Activated T-cell treated with anti-CD3 and anti-CD28 coated beads, Interleukin-2, amount 50 U/mL, for 4 hours (primary cell): Measurements from ENCODE around the gene ZSCAN25. TPM values are rescaled to one million over a fixed set of nuclear protein-coding genes. Genes with fewer than 3 reads are reported as not detected.
"Not testable (repeated sequence)": the region's sequence is repeated elsewhere in the genome, so short reads cannot be mapped to it uniquely, and the experiment has no call there.

ENCODE experiments used
- ATAC-seq, 2 donors: fragments of 200-7000 bp; cut with Tn5 transposase; one replicate each; pipeline ENCODE4 v1.10.0; 2021
- DNase-seq: peaks from one replicate; pipeline ENCODE4 v3.0.0-alpha.2; 2020
- H3K27me3 Mint-ChIP-seq: one replicate; pipeline ENCODE4 v1.8.0; 2021; ENCODE audit warnings: low read depth, mixed read lengths
- H3K36me3 Mint-ChIP-seq: one replicate; pipeline ENCODE4 v1.8.0; 2022; ENCODE audit warnings: mixed read lengths; ENCODE audit not compliant: insufficient read depth
- H3K4me1 Mint-ChIP-seq: one replicate; pipeline ENCODE4 v1.8.0; 2021; ENCODE audit warnings: low read depth, mixed read lengths
- H3K4me3 Mint-ChIP-seq: one replicate; pipeline ENCODE4 v1.8.0; 2021; ENCODE audit warnings: mild to moderate bottlenecking, moderate library complexity, mixed read lengths
- H3K9me3 Mint-ChIP-seq: one replicate; pipeline ENCODE4 v1.8.0; 2021; ENCODE audit warnings: mixed read lengths
- total RNA-seq, 3 donors: library from RNA; stranded (reverse); gene quantifications; one replicate each; pipeline ENCODE4 v1.2.1, GENCODE V29; 2021

The ZSCAN25 gene
- total RNA-seq, 3 donors from 2014 or later = 32.9 to 34.4 (median 34.1) TPM

DNA sequence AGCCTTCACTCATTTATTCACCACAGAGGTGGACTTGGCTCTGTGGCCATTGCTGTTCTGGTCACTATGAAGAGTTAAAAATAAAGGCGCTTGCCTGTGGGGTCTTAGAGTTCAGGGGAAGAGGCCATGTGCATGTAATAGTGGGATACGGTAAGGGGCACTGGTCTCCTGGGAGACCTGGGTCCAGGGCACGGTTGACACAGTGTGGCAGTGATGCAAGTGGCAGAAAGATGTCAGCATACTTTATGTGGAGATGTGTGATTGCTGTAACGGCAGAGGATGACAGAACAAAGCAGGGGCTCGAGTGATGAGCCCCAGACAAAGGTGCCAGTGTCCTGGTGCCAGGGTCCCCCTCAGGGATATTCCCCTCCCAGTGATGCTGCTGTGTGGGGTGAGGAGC, 8.6 kb downstream of the ZSCAN25 start:
- Mint-ChIP-seq H3K36me3 (peaks cover 61% of the 10 kb centered on the region), H3K9me3 (no peaks in the 10 kb centered on the region), H3K4me1 (peaks cover 49% of the 10 kb centered on the region), H3K4me3 (peak overlapping the region; percentile 81), H3K27me3 (no peaks in the 10 kb centered on the region)
- DNase-seq (no peak), ATAC-seq (no peak)

DNA sequence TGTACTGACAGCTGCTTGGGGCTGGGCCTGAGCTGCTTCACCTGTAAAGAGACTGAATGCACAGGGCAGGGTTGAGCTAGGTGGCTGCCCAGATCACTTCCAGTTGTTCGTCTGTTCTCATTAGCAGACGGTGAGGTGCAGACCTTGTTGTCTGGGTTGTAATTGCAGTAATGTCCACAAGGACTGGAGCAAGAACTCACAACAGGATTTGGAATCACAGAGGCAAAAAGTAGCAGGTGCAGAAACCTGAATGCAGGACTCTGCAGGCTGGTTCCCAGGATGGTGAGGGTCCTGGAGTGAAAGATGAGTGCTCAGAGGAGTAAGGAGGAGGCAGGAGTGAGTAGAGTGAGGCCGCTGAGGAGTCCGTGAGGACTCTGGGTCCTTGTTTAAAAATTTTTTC, 9.2 kb downstream of the ZSCAN25 start:
- DNase-seq (no peak), ATAC-seq (no peak)
- Mint-ChIP-seq H3K27me3 (no peaks in the 10 kb centered on the region), H3K36me3 (peaks cover 65% of the 10 kb centered on the region), H3K4me1 (peaks cover 53% of the 10 kb centered on the region), H3K9me3 (no peaks in the 10 kb centered on the region), H3K4me3 (peak overlapping the region; percentile 1)

DNA sequence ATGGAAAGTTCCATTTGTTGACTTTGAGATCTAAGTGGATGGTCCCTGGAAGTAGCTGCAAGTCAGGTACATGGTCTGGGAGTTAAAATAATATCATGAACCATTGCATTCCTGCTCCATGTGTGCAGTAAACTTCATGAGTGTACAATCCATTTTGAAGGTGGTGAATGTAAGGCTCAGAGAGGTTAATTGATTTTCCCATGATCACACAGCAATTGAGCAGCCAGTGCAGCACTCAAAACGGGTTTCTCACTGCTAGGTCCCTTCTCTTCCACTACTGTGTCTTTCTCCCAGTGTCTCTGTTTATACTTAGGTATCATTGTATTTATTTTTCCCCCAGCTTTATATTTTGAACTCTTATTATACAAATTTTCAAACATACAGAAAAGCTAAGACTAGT, 9.9 kb downstream of the ZSCAN25 start:
- ATAC-seq = no peak
- Mint-ChIP-seq H3K9me3 (no peaks in the 10 kb centered on the region), H3K4me3 (no peak overlapping the region), H3K4me1 (peaks cover 56% of the 10 kb centered on the region), H3K36me3 (peaks cover 63% of the 10 kb centered on the region), H3K27me3 (no peaks in the 10 kb centered on the region)
- no peak for DNase-seq

DNA sequence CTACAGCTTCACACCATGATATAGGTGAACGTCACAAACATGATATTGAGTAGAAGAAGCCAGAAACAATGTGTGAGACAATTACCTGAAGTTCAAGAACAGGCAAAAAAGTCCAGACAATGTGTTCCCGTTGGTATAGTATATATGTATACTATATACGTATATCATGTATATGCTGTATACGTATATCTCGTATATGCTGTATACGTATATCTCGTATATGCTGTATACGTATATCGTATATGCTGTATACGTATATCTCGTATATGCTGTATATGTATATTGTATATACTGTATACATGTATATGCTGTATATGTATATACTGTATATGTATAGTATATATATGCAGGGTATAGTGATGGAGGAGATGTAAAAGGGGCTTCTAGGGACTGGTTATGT, 10.8 kb downstream of the ZSCAN25 start:
- peaks cover 56% of the 10 kb centered on the region for H3K4me1 Mint-ChIP-seq
- no peaks in the 10 kb centered on the region for H3K27me3 Mint-ChIP-seq
- H3K9me3 Mint-ChIP-seq = no peaks in the 10 kb centered on the region
- peaks cover 61% of the 10 kb centered on the region for H3K36me3 Mint-ChIP-seq
- DNase-seq = no peak
- H3K4me3 Mint-ChIP-seq = no peak overlapping the region
- ATAC-seq = no peak

DNA sequence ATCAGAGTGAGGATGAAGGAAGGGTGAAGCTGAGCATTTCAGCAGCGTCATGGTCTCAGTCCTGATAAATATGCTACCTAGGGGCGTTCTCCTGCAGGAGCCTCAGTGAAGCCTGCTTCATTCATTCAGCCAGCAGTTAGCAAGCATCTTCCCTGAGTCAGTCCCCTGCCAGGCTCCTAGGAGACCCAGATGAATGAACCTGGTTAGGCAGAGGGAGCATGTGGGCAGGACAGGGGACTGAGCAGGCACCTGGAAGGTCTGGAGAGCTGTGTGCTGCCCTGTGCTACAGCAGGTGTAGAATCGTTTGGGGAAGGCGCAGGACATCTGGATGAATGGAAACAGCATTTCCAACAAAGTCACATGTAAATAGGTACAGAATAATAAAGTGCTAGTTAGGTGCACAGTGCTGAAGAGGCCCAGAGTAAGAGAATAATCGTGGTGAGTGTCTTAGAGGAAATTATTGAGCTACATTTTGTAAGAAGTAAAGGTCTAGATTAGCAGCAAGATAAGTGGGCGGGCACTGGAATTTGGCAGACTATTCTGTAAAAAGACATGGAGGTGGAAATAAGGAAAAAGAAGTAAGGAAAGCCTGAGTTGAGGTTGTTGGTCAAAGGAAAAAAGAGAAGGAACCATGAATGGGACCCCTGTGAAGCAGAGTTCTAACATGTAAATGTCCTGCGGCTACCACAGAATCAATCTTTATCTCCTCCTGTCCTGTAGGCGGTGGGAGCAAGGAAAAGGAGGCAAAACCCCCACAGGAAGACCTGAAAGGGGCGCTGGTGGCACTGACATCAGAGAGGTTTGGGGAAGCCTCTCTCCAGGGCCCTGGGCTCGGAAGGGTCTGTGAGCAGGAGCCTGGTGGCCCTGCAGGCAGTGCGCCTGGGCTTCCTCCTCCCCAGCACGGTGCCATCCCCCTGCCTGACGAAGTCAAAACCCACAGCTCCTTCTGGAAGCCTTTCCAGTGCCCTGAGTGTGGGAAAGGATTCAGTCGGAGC, 12.0 kb downstream of the ZSCAN25 start:
- Mint-ChIP-seq H3K4me1 (peaks cover 44% of the 10 kb centered on the region), H3K36me3 (peaks cover 58% of the 10 kb centered on the region), H3K27me3 (no peaks in the 10 kb centered on the region), H3K4me3 (no peak overlapping the region), H3K9me3 (no peaks in the 10 kb centered on the region)
- ATAC-seq (no peak), DNase-seq (no peak)

DNA sequence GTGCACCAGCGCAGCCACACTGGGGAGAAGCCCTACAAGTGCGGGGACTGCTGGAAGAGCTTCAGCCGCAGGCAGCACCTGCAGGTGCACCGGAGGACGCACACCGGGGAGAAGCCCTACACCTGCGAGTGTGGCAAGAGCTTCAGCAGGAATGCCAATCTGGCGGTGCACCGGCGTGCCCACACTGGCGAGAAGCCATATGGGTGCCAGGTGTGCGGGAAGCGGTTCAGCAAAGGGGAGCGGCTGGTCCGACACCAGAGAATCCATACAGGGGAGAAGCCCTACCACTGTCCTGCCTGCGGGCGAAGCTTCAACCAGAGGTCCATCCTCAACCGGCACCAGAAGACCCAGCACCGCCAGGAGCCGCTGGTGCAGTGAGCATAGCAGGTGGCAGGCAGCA, 12.9 kb downstream of the ZSCAN25 start:
- peaks cover 35% of the 10 kb centered on the region for H3K4me1 Mint-ChIP-seq

DNA sequence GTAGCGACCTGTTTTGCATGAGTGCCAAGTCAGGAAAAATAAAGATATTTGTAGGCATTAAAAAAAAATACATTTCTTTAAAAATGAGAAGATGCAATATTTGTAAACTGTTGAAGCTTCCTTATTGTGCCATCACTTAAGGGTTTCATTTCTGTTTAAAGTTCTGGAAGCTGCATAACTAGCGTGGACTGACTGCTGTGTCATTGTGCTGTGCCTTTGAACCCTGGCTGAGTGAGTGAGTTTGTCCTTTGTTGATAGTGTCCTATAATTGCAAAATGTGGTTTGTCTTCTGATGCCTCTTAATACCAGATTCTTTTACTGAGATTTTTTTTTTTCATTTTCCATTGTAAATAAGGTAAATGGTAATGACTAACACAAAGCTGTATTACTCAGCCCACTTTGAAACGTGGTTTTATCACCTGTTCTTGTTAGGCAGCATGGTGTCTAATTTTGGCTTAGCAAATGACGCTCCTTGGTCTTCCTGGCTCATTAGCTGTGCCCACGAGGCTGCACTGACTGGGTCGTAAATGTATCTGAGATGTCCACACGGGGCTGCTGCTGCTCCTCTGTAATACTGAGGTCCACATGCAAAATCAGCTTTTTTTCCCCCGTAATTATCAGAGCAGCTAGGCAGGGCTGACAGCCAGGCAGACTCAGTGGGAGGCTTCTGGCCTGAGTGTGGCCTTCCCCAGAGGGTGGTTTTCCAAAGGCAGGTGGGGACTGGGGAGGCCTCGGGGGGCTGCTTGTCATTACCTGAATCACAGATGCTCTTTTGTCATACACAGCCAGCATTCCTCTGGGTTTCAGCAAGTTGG, 14.8 kb downstream of the ZSCAN25 start:
- ATAC-seq = peak; percentile 94 to 97
- no peaks in the 10 kb centered on the region for H3K9me3 Mint-ChIP-seq
- H3K36me3 Mint-ChIP-seq = peaks cover 37% of the 10 kb centered on the region
- no peaks in the 10 kb centered on the region for H3K27me3 Mint-ChIP-seq
- no peak for DNase-seq
- H3K4me1 Mint-ChIP-seq = peaks cover 24% of the 10 kb centered on the region
- no peak overlapping the region for H3K4me3 Mint-ChIP-seq

More for the DNA sequence above, 12.9 kb downstream of the ZSCAN25 start:
- no peaks in the 10 kb centered on the region for H3K9me3 Mint-ChIP-seq
- H3K27me3 Mint-ChIP-seq = no peaks in the 10 kb centered on the region
- peaks cover 50% of the 10 kb centered on the region for H3K36me3 Mint-ChIP-seq
- DNase-seq (no peak), ATAC-seq (no peak)
- no peak overlapping the region for H3K4me3 Mint-ChIP-seq

DNA sequence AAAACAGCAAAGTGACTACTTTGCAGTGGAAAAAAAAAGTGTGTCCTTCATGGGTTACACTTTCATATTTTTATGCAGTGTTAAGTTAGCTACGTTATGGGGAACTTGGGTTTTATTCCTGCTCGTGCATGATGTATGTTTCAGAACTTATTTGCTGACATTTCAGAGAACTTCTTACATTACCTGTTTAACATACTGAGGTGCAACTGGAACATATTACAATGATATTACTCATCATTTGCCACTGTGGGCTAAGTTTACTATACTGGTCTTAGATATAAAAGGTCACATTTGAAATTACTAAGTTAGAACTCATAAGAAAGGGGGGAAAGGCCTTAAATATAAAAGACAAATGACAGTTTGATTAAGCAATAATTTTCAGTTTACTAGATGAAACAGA, 20.7 kb downstream of the ZSCAN25 start:
- not testable (repeated sequence) for H3K4me3 Mint-ChIP-seq
- peaks cover 27% of the 10 kb centered on the region for H3K36me3 Mint-ChIP-seq

DNA sequence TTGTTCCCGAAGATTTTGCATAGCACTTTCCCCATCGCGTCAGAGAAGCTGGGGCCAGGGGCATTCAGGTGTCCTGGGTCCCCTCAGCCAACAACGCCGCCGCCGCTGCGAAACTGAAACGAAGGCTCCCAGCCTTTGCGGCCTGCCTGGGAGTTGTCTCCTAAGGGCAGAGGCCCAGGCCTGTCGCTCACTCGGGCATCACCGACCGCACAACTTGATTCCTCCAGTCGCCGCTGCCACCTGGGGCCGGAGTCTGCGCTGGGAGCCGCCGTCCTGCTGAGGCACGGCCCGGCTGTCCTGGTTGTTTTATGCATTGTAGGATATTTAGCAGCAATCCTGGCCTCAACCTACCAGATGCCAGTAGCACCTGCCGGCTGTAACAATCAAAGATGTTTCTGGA, 22.0 kb downstream of the ZSCAN25 start:
- H3K9me3 Mint-ChIP-seq = no peaks in the 10 kb centered on the region
- no peaks in the 10 kb centered on the region for H3K27me3 Mint-ChIP-seq
- peaks cover 26% of the 10 kb centered on the region for H3K36me3 Mint-ChIP-seq
- peaks cover 26% of the 10 kb centered on the region for H3K4me1 Mint-ChIP-seq
- no peak overlapping the region for H3K4me3 Mint-ChIP-seq
- DNase-seq (no peak), ATAC-seq (no peak)

More for the DNA sequence above, 20.7 kb downstream of the ZSCAN25 start:
- peak; percentile 88 to 94 for ATAC-seq
- peaks cover 26% of the 10 kb centered on the region for H3K4me1 Mint-ChIP-seq
- not testable (repeated sequence) for DNase-seq, H3K9me3 Mint-ChIP-seq, H3K27me3 Mint-ChIP-seq

DNA sequence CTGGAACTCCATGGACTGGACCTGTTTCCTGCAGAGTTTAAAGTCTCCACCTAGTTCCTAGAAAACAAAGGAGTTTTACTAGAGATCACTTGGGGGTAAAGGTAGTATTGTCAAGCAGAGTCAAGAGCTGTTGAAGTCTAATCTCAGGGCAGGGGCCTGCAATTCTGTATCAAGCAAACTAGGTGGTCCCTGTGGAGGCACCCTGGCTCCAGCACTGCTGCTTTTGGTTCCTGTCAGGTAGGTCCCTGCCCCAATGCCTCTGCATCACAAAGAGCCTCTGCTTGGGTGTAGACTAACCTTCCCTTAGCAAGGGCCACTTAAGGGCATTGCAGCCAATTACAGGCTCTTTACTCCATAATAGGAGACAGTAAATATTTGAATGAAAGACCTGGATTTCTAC, 22.5 kb downstream of the ZSCAN25 start:
- Mint-ChIP-seq H3K27me3 (no peaks in the 10 kb centered on the region), H3K4me3 (no peak overlapping the region), H3K36me3 (peaks cover 29% of the 10 kb centered on the region), H3K4me1 (peaks cover 26% of the 10 kb centered on the region), H3K9me3 (no peaks in the 10 kb centered on the region)
- ATAC-seq (no peak), DNase-seq (no peak)

DNA sequence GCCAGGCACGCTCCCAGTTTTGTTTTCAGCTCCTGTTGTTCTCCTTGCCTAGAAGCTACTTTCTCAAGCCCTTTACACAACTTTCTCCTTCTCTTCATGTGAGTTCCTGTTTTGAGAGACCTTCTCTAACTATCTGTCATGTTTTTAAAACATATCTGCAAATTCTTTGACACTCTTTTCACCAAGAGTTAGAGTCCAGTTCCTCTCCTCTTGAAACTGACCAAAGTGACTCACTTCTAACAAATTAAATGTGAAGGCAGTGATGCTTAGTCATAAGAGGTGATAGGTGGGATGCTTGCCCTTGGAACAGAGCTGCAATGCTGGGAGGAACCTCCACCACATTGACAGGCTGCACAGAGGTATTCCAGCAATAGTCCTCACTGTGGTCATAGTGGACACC, 25.3 kb downstream of the ZSCAN25 start:
- ATAC-seq = peak in 1 of 2 donors; percentile 12
- H3K27me3 Mint-ChIP-seq = no peaks in the 10 kb centered on the region
- H3K9me3 Mint-ChIP-seq = no peaks in the 10 kb centered on the region
- no peak overlapping the region for H3K4me3 Mint-ChIP-seq
- peaks cover 46% of the 10 kb centered on the region for H3K36me3 Mint-ChIP-seq
- no peak for DNase-seq
- H3K4me1 Mint-ChIP-seq = peaks cover 20% of the 10 kb centered on the region

DNA sequence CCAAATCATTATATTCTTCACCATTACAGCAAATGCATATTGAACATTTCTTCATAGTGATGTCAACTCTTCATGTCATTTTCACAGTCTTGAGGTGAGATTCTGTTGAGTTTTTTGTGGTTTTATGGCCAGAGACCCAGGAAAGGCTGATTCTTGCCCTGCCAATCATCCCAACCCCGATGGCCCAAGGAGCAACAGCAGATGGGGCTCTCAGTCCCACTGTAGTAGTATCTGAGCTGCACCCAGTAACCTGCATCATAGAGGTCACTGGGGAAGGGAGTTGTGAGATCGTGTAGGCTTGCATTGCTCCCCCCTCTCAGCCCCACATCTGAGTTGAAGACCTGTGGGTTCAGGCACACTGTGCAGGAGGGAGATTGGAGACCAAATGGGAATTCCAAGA, 26.7 kb downstream of the ZSCAN25 start:
- Mint-ChIP-seq H3K36me3 (peaks cover 44% of the 10 kb centered on the region), H3K9me3 (no peaks in the 10 kb centered on the region), H3K4me3 (no peak overlapping the region), H3K27me3 (no peaks in the 10 kb centered on the region), H3K4me1 (peaks cover 10% of the 10 kb centered on the region)
- no peak for DNase-seq
- ATAC-seq = no peak

DNA sequence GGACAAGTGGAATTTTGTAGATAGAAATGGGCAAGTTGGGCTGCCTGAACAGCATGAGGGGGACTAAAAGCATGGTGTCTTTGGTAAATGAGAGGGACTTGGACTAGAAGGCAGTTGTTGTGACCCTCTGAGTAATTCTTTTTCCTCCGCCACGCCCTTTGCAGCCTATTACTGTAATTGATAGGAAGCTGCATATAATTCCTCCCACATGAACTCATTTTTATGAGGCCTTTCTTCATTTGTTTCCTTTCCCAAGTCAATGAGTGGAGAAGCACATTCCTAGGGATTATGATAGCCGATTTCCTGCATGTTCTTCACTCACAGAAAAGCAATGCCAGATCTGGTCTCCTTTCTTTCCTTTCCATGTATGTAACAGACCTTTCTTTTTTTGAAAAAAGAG, 27.7 kb downstream of the ZSCAN25 start:
- peaks cover 10% of the 10 kb centered on the region for H3K4me1 Mint-ChIP-seq
- no peaks in the 10 kb centered on the region for H3K27me3 Mint-ChIP-seq
- H3K9me3 Mint-ChIP-seq = no peaks in the 10 kb centered on the region
- ATAC-seq (no peak), DNase-seq (no peak)
- no peak overlapping the region for H3K4me3 Mint-ChIP-seq
- H3K36me3 Mint-ChIP-seq = peaks cover 44% of the 10 kb centered on the region

DNA sequence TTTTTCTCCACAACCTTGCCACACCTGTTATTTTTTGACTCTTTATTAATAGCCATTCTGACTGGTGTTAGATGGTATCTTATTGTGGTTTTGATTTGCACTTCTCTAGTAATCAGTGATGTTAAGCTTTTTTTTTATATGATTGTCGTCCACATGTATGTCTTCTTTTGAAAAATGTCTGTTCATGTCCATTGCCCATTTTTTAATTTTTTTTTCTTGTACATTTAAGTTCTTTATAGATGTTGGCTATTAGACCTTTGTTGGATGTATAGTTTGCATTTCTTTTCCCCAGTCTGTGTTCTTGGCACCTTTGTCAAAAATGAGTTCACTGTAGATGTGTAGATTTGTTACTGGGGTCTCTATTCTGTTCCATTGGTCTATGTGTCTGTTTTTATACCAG, 28.8 kb downstream of the ZSCAN25 start:
- peaks cover 8% of the 10 kb centered on the region for H3K4me1 Mint-ChIP-seq
- H3K9me3 Mint-ChIP-seq = no peaks in the 10 kb centered on the region
- H3K4me3 Mint-ChIP-seq = no peak overlapping the region
- no peak for DNase-seq
- peaks cover 44% of the 10 kb centered on the region for H3K36me3 Mint-ChIP-seq
- no peak for ATAC-seq
- H3K27me3 Mint-ChIP-seq = no peaks in the 10 kb centered on the region
